T-helper 22 cell (primary cell): Measurements from ENCODE around the gene OTOP3.
A peak's percentile ranks its signal among the peaks of the same experiment; 100 is the strongest.

ENCODE experiments used
- DNase-seq: peaks from one replicate; pipeline ENCODE4 v3.0.0-alpha.2; 2020; ENCODE audit warnings: low read depth

The OTOP3 gene

GRCh38 chr17:74941128-74941725, 5.5 kb downstream of the OTOP3 start:
- no peak for DNase-seq

GRCh38 chr17:74943808-74944522, 8.3 kb downstream of the OTOP3 start:
- no peak for DNase-seq

- DNase-seq = no peak
These were observed 9.8 kb downstream of the OTOP3 start for GRCh38 chr17:74945543-74945942.

- no peak for DNase-seq
These were observed 10.9 kb downstream of the OTOP3 start for GRCh38 chr17:74946641-74947040.

- DNase-seq = no peak
These were observed 11.5 kb downstream of the OTOP3 start for GRCh38 chr17:74947041-74947754.

GRCh38 chr17:74949455-74950115, 13.9 kb downstream of the OTOP3 start:
- DNase-seq = no peak

GRCh38 chr17:74950207-74950606, 14.5 kb downstream of the OTOP3 start:
- DNase-seq = no peak

- DNase-seq = no peak
These were observed 15.4 kb downstream of the OTOP3 start for GRCh38 chr17:74951065-74951464.

GRCh38 chr17:74951680-74952421, 16.2 kb downstream of the OTOP3 start:
- DNase-seq = no peak

GRCh38 chr17:74952431-74953133, 16.9 kb downstream of the OTOP3 start:
- DNase-seq = no peak

GRCh38 chr17:74953134-74953687, 17.5 kb downstream of the OTOP3 start:
- no peak for DNase-seq

GRCh38 chr17:74954115-74954514, 18.4 kb downstream of the OTOP3 start:
- no peak for DNase-seq

- no peak for DNase-seq
These were observed 19.1 kb downstream of the OTOP3 start for GRCh38 chr17:74954665-74955421.

- no peak for DNase-seq
These were observed 20.4 kb downstream of the OTOP3 start for GRCh38 chr17:74956093-74956492.

GRCh38 chr17:74957935-74958740, 22.4 kb downstream of the OTOP3 start:
- DNase-seq = peak; percentile 29

GRCh38 chr17:74959826-74960515, 24.3 kb downstream of the OTOP3 start:
- DNase-seq = no peak

- DNase-seq = no peak
These were observed 25.1 kb downstream of the OTOP3 start for GRCh38 chr17:74960570-74961342.
